Measurements from ENCODE around the gene RXFP4.

DNA sequence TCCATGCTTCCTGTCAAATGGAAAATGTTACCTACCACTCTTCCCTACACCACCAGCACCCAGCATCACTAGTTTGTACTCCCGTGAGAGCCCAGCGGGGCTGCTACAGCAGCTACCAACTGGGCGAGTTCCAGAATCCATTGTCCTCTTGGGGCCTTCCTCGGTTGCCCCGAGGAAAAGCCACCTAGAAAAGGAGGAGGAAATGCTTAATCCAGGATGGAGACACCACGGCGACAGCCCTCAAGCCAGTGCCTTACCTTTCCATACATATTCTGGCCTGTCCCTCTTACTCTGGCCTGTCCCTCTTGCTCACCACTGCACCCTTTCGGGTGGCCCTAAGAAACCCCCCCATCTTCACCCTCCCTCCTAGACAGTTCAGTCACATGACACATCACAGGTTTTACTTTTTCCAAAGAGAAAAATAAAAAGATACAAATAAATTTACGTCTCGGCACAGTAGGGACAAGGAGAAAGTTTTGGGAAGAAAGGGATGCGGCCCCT lies 30.8 kb upstream of the RXFP4 start:
- TF ChIP-seq, protein P1, sequence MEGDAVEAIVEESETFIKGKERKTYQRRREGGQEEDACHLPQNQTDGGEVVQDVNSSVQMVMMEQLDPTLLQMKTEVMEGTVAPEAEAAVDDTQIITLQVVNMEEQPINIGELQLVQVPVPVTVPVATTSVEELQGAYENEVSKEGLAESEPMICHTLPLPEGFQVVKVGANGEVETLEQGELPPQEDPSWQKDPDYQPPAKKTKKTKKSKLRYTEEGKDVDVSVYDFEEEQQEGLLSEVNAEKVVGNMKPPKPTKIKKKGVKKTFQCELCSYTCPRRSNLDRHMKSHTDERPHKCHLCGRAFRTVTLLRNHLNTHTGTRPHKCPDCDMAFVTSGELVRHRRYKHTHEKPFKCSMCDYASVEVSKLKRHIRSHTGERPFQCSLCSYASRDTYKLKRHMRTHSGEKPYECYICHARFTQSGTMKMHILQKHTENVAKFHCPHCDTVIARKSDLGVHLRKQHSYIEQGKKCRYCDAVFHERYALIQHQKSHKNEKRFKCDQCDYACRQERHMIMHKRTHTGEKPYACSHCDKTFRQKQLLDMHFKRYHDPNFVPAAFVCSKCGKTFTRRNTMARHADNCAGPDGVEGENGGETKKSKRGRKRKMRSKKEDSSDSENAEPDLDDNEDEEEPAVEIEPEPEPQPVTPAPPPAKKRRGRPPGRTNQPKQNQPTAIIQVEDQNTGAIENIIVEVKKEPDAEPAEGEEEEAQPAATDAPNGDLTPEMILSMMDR (IDR thresholded peaks at IDR 0.05), result no peak
- no peak for TF ChIP-seq POLR2A (IDR thresholded peaks at IDR 0.05)

Measured in testis (tissue), 2 donors.